ENCODE measurements around the gene ZNF862.

- TF ChIP-seq, protein P1, sequence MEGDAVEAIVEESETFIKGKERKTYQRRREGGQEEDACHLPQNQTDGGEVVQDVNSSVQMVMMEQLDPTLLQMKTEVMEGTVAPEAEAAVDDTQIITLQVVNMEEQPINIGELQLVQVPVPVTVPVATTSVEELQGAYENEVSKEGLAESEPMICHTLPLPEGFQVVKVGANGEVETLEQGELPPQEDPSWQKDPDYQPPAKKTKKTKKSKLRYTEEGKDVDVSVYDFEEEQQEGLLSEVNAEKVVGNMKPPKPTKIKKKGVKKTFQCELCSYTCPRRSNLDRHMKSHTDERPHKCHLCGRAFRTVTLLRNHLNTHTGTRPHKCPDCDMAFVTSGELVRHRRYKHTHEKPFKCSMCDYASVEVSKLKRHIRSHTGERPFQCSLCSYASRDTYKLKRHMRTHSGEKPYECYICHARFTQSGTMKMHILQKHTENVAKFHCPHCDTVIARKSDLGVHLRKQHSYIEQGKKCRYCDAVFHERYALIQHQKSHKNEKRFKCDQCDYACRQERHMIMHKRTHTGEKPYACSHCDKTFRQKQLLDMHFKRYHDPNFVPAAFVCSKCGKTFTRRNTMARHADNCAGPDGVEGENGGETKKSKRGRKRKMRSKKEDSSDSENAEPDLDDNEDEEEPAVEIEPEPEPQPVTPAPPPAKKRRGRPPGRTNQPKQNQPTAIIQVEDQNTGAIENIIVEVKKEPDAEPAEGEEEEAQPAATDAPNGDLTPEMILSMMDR (IDR thresholded peaks at IDR 0.05), result no peak
- TF ChIP-seq POLR2A (IDR thresholded peaks at IDR 0.05), result no peak
Measured at GRCh38 chr7:149870701-149871483, 32.7 kb downstream of the ZNF862 start.
